GM19043 (cell line): ENCODE results near the gene LUZP4.
"Not testable (repeated sequence)": the region's sequence is repeated elsewhere in the genome, so short reads cannot be mapped to it uniquely, and the experiment has no call there.

Experiments
- ATAC-seq: cut with Tn5 transposase; IDR thresholded peaks from one replicate; pipeline ENCODE4 v1.9.1; 2021; ENCODE audit warnings: low read depth; ENCODE audit not compliant: unreplicated experiment

The LUZP4 gene

DNA sequence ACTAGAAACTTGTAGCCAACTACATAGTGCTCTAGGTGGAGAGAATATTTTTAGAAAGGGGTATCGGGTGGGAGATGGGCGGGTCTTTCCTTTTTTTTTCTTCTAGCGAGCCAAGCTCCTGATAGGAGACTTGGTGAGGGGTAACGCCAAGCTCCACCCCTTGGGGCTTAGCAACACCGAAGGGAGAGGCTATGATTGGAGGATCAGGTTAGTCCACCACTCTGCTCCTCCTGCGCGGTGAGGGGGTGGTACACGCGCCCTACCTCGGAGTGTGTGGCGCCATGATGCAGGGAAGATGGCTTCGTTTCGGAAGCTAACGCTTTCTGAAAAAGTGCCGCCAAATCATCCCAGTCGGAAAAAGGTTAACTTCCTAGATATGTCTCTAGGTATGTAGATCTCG is at the start of gene LUZP4:
TSS of gene LUZP4 (plus strand) at position 251 of the 400 bp plus-strand sequence. CDS start at position 296, 45 bp downstream.
- no peak for ATAC-seq

DNA sequence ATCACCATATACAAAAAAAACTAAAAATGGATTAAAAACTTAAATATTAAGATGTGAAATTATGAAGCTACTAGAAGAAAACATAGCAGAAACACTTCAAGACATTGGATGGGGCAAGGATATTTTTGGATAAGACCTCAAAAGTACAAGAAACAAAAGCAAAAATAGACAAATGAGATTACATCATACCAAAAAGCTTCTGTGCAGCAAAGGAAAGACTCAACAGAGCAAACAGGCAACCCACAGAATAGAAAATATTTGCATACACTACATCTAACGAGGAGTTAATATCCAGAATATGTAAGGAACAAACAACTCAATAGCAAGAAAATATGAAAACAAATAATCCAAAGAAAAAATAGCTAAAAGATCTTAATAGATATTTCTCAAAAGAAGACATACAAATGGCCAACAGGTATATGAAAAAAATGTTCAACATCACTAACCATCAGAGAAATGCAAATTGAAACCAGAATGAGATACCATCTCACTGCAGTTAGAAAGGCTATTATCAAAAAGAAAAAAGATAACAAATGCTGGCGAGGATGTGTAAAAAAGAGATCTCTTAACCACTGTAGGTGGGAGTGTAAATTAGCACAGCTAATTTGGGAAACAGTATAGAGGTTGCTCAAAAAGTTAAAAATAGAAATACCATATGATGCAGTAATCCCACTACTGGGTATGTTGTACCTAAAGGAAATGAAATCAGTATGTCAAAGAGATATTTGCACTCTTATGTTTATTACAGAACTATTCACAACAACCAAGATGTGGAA is 37.9 kb upstream of the LUZP4 start:
- no peak for ATAC-seq

DNA sequence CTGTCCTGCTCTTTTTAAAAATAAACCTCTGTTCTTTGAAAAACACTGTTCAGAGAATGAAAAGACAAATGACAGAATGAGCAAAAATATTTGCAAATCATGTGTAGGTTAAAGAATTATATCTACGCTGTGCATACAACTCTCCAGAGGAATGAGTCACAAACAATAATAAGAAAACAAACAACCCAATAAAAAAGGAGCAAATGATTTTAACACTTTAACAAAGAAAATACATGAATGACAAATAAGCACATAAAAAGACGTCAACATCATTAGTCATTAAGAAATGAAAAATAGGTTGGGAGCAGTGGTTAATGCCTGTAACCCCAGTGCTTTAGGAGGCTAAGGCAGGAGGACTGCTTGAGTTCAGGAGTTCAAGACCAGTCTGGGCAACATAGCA is 34.5 kb upstream of the LUZP4 start:
- ATAC-seq, result no peak

- no peak for ATAC-seq
Measured at GRCh38 chrX:115257711-115258110, 31.8 kb upstream of the LUZP4 start.

GRCh38 chrX:115259238-115259875 is 30.2 kb upstream of the LUZP4 start:
- ATAC-seq, result no peak

DNA sequence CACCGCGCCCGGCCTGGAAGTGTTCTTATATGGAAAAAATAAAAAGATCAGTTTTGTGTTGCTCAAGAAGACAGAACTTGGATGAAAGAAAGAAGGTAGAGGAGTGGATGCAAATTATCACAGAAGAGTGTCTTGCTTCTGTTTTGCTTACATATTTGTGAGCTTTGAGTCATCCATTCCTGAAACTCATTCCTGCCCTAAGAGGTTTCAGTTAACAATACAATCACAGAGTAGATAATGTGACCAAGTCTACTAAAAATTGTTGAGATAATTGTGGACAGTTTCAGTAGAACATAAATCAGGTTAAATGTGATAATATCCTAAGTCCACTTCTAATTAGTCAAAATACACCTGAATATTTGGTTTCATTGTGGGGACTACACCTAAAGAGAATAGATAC is 29.2 kb upstream of the LUZP4 start:
- ATAC-seq, result no peak

- ATAC-seq, result no peak
Measured at GRCh38 chrX:115261148-115261547, 28.4 kb upstream of the LUZP4 start.

DNA sequence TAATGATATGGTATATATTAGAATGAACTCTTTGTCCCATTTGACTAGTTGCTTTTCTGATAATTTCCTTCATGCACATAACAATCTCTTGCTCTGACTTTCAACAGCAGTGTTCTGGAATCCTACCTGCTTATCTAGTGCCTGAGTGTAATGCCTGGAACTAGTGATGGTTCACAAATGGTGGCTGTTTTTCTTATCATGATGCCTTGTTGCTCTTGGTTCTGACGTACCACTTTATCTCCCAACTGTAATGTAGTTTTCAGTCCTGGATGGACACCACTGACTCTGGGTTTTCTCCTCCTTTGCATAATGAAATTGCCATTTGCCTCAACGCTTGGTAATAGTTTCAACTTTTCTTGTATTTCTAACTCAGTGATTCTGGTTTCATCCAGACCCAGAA is 25.5 kb upstream of the LUZP4 start:
- ATAC-seq, result no peak

DNA sequence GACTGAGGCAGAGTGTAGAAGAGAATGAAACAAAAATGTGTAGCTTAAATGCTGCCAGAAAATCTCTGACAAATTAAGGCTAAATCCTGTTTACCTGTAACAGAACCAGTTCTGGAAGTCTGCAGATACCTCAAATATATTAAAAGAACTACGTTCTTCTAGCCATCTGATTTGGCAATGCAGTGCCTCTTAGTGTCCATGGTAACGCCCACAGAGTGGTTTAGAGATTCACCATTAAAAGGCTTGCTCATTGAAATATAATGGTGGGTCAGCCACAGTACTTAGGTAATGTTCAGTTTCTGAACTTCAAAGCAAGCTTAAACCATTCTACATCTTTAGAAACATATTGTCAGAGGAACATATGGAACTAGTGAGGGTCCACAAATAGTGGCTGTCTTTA is 23.2 kb upstream of the LUZP4 start:
- no peak for ATAC-seq

DNA sequence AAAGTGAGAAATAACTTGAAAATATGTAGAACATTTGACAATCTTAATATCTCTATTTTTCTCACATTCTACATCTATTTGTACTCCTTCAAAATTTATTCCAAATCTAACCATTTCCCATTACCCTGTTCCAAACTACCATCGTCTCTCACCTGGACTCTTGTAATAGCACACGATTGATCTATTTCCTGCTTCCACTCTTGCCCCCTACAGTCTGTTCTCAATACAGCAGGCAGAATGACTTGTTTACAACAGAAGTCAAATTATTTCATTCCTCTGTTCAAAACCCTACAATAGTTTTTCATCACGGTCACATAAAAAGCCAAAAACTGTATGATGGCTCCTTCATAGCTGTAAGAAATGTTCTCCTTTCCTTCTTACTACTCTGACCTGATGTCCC is 21.1 kb upstream of the LUZP4 start:
- ATAC-seq, result no peak

- no peak for ATAC-seq
Measured at GRCh38 chrX:115269051-115269683, 20.3 kb upstream of the LUZP4 start.

- no peak for ATAC-seq
Measured at GRCh38 chrX:115284877-115285276, 4.6 kb upstream of the LUZP4 start.

GRCh38 chrX:115297189-115297588 is 7.7 kb downstream of the LUZP4 start:
- ATAC-seq, result no peak

DNA sequence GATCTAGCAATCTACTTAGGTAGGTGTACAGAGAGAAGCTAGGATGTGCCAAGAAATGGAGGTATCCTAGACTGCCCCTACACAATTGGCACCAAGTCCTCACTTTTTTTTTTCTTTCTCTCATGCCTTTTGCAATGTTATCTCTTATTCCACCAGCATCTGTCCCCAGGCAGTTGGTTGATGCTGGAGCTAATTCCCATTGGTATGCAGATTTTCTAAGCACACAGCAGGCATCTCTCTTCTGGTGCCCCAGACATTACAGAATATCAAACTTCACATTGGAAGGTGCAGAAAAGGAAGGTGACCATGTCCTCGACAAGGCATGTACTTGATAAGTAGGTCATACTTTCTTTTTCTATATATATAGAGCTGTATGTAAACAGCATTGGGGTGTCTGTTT is 21.6 kb downstream of the LUZP4 start:
- no peak for ATAC-seq

DNA sequence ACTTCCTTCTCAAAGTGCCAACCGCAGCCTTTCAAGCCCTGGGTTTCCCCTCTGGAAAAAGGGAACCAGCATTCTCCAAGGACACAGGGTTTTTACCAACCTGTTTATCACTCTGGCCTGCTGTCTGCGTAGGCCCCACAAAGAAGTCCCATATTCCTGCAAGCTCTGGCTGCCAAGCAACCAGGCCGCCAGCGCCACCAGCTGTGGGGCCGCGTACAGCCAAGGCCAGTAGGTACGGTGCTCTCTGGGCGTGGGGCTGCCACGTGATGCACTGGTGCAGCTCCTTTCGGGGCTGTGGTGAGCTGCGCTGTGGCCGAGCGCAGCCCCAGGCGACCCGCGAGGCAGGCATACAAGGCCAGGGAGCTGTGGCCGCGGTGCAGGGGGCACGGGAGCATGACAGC is 22.1 kb downstream of the LUZP4 start:
- ATAC-seq, result no peak

GRCh38 chrX:115318139-115318538 is 28.6 kb downstream of the LUZP4 start:
- no peak for ATAC-seq

GRCh38 chrX:115322375-115322774 is 32.9 kb downstream of the LUZP4 start:
- ATAC-seq, result no peak

- no peak for ATAC-seq
Measured at GRCh38 chrX:115324194-115324593, 34.7 kb downstream of the LUZP4 start.

DNA sequence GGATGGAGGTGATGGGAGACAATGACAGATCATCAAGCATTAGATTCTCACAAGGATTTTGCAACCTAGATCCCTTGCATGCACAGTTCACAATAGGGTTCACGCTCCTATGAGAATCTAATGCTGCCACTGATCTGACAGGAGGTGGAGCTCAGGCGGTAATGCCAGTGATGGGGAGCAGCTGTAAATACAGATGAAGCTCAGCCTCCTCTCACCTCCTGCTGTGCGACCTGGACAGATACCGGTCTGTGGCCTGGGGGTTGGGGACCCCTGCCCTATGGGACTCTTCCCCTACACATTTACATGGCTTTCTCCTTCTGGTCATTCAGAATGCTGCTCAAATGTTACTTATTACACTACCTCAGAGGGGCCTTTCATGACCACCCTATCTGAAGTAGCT is 39.8 kb downstream of the LUZP4 start:
- ATAC-seq, result not testable (repeated sequence)

DNA sequence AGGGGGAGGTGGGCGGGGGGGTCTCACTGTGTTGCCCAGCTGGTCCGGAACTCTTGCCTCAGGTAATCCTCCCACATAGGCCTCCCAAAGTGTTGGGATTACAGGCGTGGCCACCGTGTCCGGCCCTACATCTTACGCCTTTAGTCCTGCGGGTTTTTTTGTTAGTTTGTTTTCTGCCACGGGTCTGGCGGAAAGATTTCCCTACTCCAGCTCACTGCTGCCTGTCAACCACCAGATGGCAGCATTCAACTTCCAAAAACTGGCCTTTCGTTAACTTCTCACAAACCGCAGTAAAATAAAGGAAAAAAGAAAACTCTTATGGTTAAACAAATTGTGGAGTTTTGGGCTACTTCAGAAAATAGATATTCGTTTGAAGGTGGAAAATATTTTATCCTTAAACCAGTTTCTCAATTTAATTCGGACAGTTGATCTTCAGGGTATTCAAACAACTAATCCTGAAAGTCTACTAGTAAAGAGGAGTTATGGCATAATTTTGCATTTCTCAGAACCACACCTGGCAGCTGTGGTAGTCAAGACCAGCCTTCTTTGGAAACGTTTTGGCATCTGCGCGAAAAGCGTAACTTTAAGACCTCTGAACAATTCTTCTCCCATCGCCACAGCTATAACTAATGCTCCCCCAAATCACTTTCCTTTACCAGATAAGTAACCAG is 41.1 kb downstream of the LUZP4 start:
- no peak for ATAC-seq

- ATAC-seq, result no peak
Measured at GRCh38 chrX:115332832-115333231, 43.3 kb downstream of the LUZP4 start.
